ENCODE measurements around the gene HCFC1. TPM values are rescaled to one million over a fixed set of nuclear protein-coding genes. Genes with fewer than 3 reads are reported as not detected.
A peak's percentile ranks its signal among the peaks of the same experiment; 100 is the strongest.

Gene HCFC1
- total RNA-seq, 1 experiment from 2014 or later: 77.7 TPM

DNA sequence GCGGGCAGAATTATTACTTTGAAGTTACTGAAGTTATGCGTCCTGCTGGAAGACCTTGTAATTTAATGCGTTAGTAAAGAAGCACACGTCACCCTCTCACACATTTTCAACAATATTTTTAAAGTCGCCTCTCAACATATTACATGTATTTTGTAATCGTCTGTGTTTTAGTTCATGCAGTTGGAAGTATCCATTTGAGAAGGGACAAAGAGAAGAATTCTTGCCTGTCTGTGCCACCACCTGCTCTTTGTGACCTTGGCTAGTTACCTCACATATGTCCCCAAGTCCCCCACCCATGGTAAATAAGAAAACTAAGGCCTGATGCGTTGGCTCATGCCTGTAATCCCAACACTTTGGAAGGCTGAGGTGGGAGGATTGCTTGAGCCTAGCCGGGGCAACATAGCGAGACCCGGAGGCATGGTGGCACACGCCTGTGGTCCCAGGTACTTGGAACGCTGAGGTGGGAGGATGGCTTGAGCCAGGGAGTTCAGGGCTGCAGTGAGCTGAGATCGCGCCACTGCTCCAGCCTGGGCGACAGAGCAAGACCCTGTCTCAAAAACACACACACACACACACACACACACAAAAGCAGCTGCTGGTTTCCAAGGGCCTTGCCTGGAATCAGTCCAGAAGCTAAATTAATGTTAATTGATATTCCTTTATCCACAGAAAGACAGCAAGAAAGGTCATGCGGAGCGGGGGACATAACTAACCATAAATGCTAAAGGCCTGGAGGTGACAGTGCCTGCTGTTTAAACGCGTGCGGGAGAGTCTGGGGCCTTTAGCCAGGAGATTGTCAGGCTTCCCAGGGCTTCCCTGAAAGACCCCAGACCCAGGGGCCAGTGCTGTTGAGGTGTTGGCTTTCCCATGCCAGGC, 1.7 kb upstream of the HCFC1 start:
- Mint-ChIP-seq H3K27me3 (ENCODE audit: unreplicated experiment) (no peaks in the 10 kb centered on the region), H3K9me3 (ENCODE audit: low read depth, unreplicated experiment) (no peaks in the 10 kb centered on the region), H3K4me1 (ENCODE audit: low read depth, unreplicated experiment) (peaks cover 13% of the 10 kb centered on the region), H3K27ac (ENCODE audit: unreplicated experiment) (peak overlapping the region; percentile 98), H3K4me3 (ENCODE audit: low read depth, unreplicated experiment) (peak overlapping the region; percentile 89), H3K36me3 (ENCODE audit: insufficient read depth, unreplicated experiment) (peaks cover 50% of the 10 kb centered on the region)
- CTCF ChIA-PET: interaction anchor here (1.0 kb wide), 1 partner anchor 45 kb away, joined by 4 read pairs; no protein-coding TSS in a partner anchor
- no peak for DNase-seq
- TF ChIP-seq, protein P1, sequence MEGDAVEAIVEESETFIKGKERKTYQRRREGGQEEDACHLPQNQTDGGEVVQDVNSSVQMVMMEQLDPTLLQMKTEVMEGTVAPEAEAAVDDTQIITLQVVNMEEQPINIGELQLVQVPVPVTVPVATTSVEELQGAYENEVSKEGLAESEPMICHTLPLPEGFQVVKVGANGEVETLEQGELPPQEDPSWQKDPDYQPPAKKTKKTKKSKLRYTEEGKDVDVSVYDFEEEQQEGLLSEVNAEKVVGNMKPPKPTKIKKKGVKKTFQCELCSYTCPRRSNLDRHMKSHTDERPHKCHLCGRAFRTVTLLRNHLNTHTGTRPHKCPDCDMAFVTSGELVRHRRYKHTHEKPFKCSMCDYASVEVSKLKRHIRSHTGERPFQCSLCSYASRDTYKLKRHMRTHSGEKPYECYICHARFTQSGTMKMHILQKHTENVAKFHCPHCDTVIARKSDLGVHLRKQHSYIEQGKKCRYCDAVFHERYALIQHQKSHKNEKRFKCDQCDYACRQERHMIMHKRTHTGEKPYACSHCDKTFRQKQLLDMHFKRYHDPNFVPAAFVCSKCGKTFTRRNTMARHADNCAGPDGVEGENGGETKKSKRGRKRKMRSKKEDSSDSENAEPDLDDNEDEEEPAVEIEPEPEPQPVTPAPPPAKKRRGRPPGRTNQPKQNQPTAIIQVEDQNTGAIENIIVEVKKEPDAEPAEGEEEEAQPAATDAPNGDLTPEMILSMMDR (IDR thresholded peaks at IDR 0.05; ENCODE audit: unreplicated experiment): no peak
- TSS peak; percentile 68 for BruUV-seq (replicated peaks)
- intact Hi-C loops (cut with micrococcal nuclease; ENCODE audit: unreplicated experiment): no loop called here

DNA sequence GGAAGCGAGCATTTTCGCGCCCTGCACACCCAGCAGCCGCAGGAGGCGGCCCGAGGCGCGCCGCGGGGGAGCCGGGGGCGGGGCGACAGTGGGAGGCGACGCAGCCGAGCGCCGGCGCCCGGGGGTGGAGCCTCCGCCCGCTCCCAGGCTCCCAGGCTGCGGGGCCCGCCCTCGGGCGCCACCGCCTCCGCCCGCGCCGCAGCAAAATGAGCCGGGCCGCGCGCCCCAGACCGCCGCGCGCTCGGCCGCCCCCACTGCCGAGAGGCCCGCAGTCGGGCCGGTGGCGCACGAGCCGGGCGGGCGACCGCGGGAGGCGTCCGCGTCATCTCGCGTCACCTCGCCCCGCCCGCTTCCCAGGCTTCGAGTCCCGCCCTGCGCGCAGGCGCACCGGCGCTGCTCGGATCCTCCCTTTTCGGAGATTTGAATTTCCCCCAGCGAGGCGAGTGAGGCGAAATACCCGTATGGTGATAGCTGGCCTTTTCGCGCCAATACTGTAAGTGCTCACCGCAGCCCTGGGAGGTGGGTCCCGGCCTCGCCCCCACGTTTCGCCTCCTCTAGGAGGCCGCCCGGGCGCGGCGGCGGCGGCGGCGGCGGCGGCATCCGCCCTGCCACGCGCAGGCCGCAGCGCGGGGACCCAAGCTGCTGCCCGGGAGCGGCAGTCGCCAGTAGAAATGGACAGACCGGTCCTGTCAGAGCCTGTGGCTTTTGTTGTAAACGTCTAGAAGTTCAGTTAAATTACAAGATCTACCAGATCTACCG, 929 bp upstream of the HCFC1 start, which contains the start of gene TMEM187:
TMEM187 (plus strand) TSS at position 387 of the 759 bp plus-strand sequence. CDS start 9,309 bp downstream, outside the sequence.
- CTCF ChIA-PET: interaction anchor here (1.0 kb wide), 1 partner anchor 46 kb away, joined by 4 read pairs; no protein-coding TSS in a partner anchor
- intact Hi-C loops (cut with micrococcal nuclease; ENCODE audit: unreplicated experiment): no loop called here
- TF ChIP-seq, protein P1 (IDR thresholded peaks at IDR 0.05; ENCODE audit: unreplicated experiment): no peak
- Mint-ChIP-seq H3K27ac (ENCODE audit: unreplicated experiment) (peak within 1 kb of the TSS; percentile 98), H3K27me3 (ENCODE audit: unreplicated experiment) (no peaks in the 10 kb centered on the region), H3K36me3 (ENCODE audit: insufficient read depth, unreplicated experiment) (peaks cover 58% of the 10 kb centered on the region), H3K4me1 (ENCODE audit: low read depth, unreplicated experiment) (peaks cover 21% of the 10 kb centered on the region), H3K4me3 (ENCODE audit: low read depth, unreplicated experiment) (peak within 1 kb of the TSS; percentile 89), H3K9me3 (ENCODE audit: low read depth, unreplicated experiment) (no peaks in the 10 kb centered on the region)
- no TSS peak for BruUV-seq (replicated peaks)
- DNase-seq: peak; percentile 90

DNA sequence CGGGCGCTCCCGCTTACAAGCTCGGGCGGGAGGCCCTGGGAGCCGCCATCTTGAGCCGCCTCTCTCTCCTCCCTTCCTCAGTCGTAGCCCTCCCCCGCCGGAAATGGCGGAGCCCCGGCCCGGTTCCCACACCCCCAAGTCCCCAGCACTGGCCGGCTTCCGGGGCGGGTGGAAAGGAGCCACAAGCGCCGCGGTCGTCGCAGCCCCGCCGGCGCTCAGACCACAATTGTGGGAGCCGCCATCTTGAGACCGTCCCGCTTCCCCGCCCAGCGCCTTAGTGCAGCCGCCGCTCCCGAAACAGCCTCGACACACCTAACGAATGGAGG, 531 bp downstream of the HCFC1 start:
- DNase-seq: peak; percentile 92
- BruUV-seq (replicated peaks): no TSS peak
- Mint-ChIP-seq H3K36me3 (ENCODE audit: insufficient read depth, unreplicated experiment) (peaks cover 64% of the 10 kb centered on the region), H3K27me3 (ENCODE audit: unreplicated experiment) (no peaks in the 10 kb centered on the region), H3K4me1 (ENCODE audit: low read depth, unreplicated experiment) (peaks cover 31% of the 10 kb centered on the region), H3K27ac (ENCODE audit: unreplicated experiment) (peak overlapping the region; percentile 98), H3K4me3 (ENCODE audit: low read depth, unreplicated experiment) (peak overlapping the region; percentile 89), H3K9me3 (ENCODE audit: low read depth, unreplicated experiment) (no peaks in the 10 kb centered on the region)
- CTCF ChIA-PET: no interaction called here
- TF ChIP-seq, protein P1 (IDR thresholded peaks at IDR 0.05; ENCODE audit: unreplicated experiment): no peak
- intact Hi-C loops (cut with micrococcal nuclease; ENCODE audit: unreplicated experiment): no loop called here

DNA sequence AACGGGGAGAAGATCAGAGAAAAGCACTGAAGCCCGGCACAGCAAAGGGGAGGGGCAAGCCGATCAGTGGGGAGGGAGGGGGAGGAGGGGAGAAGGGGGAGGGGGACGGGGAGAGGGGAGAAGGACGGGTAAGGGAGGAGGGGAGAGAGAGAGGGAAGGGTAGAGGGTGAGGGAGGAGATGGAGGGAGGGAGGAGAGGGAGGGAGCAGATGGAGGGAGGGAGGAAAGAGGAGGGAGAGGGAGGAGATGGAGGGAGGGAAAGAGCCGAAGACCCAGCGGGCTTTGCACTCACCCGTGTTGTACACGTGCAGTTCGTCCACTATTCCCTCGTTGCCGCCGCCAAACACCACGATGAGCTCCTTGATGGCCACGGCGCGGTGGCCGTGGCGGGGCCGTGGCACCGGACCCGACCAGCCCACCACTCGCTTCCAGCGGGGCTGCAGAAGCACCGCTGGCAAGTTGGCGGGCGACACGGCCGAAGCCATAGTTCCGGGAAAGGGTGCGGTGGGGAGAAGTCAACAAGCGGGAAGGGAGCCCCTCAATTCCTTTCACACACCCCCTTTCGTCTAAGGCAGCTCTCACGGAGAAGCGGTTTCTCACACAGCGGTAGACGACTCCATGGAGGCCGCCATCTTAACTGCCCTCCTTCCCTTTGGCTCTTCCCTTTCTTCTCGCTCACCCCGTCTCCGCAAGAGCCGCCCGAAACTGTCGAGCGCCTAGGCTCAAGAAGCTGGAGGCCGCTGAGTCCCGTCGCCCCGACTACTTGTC, 1.1 kb downstream of the HCFC1 start:
- intact Hi-C loops (cut with micrococcal nuclease; ENCODE audit: unreplicated experiment): no loop called here
- DNase-seq: peak; percentile 13
- Mint-ChIP-seq H3K4me1 (ENCODE audit: low read depth, unreplicated experiment) (peaks cover 34% of the 10 kb centered on the region), H3K36me3 (ENCODE audit: insufficient read depth, unreplicated experiment) (peaks cover 64% of the 10 kb centered on the region), H3K27ac (ENCODE audit: unreplicated experiment) (peak overlapping the region; percentile 98), H3K9me3 (ENCODE audit: low read depth, unreplicated experiment) (no peaks in the 10 kb centered on the region), H3K4me3 (ENCODE audit: low read depth, unreplicated experiment) (peak overlapping the region; percentile 89), H3K27me3 (ENCODE audit: unreplicated experiment) (no peaks in the 10 kb centered on the region)
- TSS peak; percentile 58 for BruUV-seq (replicated peaks)
- TF ChIP-seq, protein P1 (IDR thresholded peaks at IDR 0.05; ENCODE audit: unreplicated experiment): no peak
- CTCF ChIA-PET: interaction anchor here (0.5 to 1.0 kb wide), 2 partner anchors 42 to 82 kb away, joined by 6 read pairs; no protein-coding TSS in a partner anchor
